Measurements from ENCODE around the gene PBLD. TPM values are rescaled to one million over a fixed set of nuclear protein-coding genes. Genes with fewer than 3 reads are reported as not detected.
"Not testable (repeated sequence)": the region's sequence is repeated elsewhere in the genome, so short reads cannot be mapped to it uniquely, and the experiment has no call there.

Gene PBLD
- polyA plus RNA-seq, 3 donors, result 62.6 to 92.9 (median 85.1) TPM

DNA sequence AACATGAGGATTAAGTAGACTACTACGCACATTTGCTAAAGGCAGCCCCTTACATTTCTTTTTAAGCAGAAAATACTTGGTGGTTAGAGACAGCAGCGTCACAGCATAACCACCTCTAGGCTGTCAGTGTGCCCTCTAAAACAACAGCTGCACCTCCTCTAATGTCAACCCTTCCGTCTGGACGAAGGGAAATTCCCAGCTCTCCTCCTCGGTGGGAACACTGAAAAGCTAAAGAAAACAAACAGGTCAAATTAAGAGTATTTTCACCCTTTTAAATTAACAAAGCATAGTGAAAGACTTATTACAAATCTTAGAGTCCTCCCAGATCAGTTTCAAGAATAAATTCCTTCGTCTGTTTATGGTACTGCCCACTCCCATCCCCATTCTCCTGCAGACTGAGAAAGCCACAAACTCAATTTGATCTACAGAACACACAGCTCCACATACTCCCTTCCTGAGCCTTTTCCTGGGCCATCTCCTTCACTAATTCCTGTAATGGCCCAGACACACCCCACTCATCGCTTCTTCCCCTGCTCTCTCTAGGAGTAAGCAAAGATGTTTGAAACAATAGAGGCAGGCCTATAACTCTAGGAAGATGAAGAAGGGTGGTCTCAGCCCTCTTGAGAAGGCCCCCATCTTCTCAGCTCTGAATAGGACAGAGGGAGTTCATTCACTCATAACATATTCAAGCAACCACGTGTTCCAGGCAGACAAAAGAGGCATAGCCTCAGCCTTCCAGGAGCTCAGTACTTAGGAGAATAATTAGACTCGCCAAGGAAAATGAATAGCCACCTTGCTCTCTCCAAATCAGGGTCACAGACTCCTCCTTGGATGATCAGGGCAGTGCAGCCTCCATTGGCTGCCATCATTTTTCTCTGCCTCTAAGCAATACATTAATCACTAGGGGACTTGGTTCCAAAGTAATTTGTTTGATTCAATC is 48.4 kb downstream of the PBLD start:
- DNase-seq (ENCODE audit: low read depth in 3 of 3, low spot score in 2 of 3), result peak in 1 of 3 donors; percentile 56

DNA sequence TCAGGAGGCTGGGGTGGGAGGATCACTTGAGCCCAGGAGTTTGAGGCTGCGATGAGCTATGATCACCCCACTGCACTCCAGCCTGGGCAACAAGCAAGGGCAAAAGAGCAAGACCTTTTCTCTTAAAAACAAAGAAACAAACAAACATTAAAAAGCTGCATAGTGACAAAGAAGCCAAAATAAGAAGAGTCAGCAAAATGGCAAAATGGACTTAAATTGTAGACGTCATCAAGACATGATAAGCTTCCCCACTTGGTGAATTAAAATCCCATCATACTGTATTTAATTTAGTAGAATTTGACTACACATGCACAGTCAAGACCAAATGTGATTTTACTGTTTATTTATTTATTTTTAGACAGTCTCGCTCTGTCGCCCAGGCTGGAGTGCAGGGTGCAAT is 52.0 kb downstream of the PBLD start:
- DNase-seq (ENCODE audit: low read depth in 3 of 3, low spot score in 2 of 3), result no peak

GRCh38 chr10:68278906-68279753 is 53.6 kb downstream of the PBLD start:
- DNase-seq (ENCODE audit: low read depth in 3 of 3, low spot score in 2 of 3), result not testable (repeated sequence)

DNA sequence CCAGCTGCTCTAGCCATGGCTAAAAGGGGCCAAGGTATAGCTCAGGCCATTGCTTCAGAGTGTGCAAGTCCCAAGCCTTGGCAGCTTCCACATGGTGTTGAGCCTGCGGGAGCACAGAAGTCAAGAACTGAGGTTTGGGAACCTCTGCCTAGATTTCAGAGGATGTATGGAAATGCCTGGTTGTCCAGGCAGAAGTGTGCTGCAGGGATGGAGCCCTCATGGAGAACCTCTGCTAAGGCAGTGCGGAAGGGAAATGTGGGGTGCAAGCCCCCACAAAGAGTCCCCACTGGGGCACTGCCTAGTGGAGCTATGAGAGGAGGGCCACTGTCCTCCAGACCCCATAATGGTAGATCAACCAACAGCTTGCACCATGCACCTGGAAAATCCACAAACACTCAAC is 54.9 kb downstream of the PBLD start:
- not testable (repeated sequence) for DNase-seq (ENCODE audit: low read depth in 3 of 3, low spot score in 2 of 3)

GRCh38 chr10:68276224-68276623 is 56.5 kb downstream of the PBLD start:
- no peak for DNase-seq (ENCODE audit: low read depth in 3 of 3, low spot score in 2 of 3)

DNA sequence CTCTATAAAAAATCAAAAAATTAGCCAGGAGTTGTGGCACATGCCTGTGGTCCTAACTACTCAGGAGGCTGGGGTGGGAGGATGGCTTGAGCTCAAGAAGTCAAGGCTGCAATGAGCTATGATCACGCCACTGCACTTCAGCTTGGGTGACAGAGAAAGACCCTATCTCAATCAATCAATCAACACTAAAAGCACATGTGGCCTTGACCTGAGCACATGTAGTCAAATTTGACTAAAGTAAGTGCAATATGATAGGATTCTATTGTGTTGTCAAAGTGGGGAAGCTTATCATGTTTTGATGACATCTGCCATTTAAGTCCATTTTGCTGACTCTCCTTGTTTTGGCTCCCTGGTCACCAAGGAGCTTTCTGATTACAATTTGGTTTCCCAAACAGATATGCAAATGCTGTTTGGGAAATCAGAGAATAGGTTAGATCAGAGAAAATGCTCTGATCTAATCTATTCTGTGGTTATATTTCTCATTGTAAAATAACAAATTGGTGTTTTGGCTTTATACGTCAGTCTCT is 57.1 kb downstream of the PBLD start:
- DNase-seq (ENCODE audit: low read depth in 3 of 3, low spot score in 2 of 3), result no peak

DNA sequence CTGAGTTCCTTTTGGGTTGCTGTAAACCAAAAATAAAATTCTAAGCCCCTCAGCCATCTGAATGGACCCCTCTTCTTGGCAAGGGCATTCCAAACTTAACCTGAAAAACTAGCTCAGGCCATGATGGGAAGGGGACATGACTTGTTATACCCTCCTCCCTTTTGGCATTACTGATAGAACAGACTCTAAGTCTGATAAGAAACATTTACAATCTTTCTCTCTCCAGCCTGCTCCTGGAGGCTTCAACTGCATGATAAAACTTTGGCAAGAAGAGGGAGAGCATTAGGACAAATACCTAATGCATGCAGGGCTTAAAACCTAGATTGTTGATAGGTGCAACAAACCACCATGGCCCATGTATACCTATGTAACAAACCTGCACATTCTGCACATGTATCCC is 59.9 kb downstream of the PBLD start:
- DNase-seq (ENCODE audit: low read depth in 3 of 3, low spot score in 2 of 3), result no peak

DNA sequence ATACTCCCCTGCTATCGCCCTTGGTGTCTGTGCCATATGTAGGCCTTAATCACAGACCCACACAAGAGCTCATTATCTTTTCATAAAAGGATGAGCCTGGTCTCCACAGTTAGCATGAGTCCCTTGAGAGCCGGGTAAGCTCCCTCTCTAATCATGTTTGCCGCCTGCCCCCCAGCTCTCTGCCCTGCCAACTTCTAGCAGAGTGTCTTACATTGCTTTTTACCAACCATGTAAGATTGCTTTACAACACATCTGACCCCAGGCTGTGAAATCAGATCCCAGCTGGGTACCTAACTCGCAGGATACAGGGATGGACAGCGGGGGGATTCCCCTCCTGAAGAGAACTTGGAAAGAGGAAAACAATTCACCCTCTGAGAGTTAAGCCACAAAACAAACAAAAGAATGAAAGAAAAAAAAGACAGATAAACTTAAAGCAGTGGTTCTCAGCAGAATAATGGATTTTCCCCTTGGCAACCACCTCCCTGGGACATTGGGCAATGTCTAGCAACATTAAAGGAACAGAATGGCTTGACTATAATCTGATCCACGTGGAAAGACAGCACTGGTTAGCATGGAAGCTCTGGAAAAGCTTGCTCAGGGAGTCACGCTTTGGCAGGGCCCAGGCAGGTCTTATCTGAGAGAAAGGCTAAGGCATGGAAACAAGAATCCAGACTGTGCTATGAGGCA is 61.4 kb downstream of the PBLD start:
- DNase-seq (ENCODE audit: low read depth in 3 of 3, low spot score in 2 of 3), result no peak

DNA sequence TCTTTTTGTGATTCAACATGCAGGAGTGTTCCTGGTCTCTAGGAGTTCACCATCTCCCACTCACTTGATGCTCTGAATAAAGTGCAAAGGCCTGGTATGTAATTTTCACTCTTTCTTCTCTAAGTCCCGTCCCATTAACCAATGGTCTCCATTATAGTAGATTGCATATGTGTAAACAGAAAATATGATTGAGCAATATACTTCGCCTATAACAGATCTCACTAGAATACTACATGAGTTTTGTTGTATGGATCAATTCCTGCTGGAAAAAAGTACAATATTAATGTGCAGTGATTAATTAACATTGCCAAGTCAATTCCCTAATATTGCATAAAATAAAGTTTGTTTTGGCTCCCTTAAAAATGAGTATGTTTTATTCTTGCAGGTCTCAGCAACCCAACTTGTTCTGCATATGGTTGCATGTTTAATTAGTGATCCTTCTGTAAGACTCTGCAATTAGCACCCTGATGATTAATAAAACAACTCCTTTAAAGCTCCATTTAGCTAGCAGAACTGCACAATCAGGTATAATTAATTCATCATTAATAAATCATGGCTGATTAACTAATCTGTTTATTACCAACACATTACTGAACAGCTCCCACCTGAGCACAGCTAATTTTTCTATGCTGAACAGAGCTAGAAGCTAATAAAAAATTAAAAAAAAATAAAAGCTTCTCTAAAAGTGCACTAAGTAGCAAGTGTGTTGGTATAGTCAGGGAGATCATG is 63.0 kb downstream of the PBLD start:
- no peak for DNase-seq (ENCODE audit: low read depth in 3 of 3, low spot score in 2 of 3)

GRCh38 chr10:68261132-68261856 is 71.4 kb downstream of the PBLD start:
- no peak for DNase-seq (ENCODE audit: low read depth in 3 of 3, low spot score in 2 of 3)

- no peak for DNase-seq (ENCODE audit: low read depth in 3 of 3, low spot score in 2 of 3)
Observed at GRCh38 chr10:68253346-68253745, 79.4 kb downstream of the PBLD start.

GRCh38 chr10:68251625-68252495 is 80.9 kb downstream of the PBLD start:
- no peak for DNase-seq (ENCODE audit: low read depth in 3 of 3, low spot score in 2 of 3)

GRCh38 chr10:68251151-68251550 is 81.6 kb downstream of the PBLD start:
- DNase-seq (ENCODE audit: low read depth in 3 of 3, low spot score in 2 of 3), result no peak

GRCh38 chr10:68249297-68249696 is 83.4 kb downstream of the PBLD start:
- DNase-seq (ENCODE audit: low read depth in 3 of 3, low spot score in 2 of 3), result no peak

DNA sequence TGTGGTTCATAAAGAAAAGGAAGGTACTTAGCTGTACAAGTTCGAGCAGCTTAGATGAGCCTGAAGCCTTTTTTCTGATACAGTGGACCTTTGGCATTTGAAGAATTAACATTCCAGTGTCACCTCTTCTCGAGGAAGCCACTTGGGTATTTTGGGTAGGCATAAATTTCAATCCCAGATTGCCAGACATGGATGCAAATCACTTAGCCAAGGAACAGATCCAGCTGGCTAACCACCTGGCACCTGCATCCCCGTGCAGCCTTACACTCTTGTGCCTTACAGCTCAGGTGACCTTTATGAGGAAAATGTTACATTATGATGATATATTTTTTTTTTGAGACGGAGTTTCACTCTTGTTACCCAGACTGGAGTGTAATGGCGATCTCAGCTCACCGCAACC is 84.8 kb downstream of the PBLD start:
- DNase-seq (ENCODE audit: low read depth in 3 of 3, low spot score in 2 of 3), result no peak

- not testable (repeated sequence) for DNase-seq (ENCODE audit: low read depth in 3 of 3, low spot score in 2 of 3)
Observed at GRCh38 chr10:68246397-68246796, 86.3 kb downstream of the PBLD start.

DNA sequence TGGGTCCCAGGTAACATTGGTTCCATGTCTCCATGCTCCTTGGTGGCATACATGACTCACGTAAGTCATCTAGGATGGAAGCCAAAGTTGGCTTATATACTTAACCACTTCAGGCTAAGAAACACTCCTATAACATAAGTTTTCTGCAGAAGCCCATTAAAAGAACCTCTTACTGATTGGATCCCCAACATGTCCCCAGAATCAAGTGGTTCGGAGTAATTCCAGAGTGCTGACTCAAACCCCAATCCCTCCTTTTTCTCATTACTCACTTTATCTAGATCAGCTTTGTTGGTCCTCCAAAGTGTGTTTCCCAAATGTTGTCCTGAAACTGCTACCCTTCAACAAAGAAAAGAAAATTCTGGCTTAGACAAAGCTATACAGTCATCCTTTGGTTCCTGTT is 90.7 kb downstream of the PBLD start:
- DNase-seq (ENCODE audit: low read depth in 3 of 3, low spot score in 2 of 3), result no peak

DNA sequence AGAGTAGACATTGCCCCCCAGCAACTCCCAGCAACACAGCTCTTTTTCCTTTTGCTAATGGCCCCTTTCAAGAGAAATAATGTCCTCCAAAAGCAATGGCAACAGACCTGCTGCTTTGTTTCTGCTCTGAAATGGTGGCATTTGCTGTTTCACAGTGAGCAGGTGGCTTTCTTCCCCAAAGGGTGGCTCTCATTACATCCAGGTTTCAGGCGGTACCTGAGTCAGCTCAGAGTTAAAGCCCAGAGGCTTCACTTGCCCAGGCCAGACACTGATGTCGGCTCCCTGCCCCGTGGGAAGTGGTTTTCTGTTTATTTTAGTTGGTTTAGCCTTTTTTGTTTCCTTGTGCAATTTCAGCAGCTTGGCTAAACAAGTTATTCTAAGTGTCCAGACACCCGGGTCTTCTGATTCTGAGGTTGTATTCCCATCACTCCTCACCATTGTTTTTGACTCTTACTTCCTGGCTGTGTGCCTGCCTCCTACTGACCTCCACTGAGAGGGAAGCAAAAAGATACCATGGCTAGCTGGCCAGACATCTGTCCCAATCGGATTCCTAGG is 93.1 kb downstream of the PBLD start:
- DNase-seq (ENCODE audit: low read depth in 3 of 3, low spot score in 2 of 3), result no peak

Measured in right renal cortex interstitium (tissue), 3 donors.